Thoracic aorta (tissue), 2 donors: ENCODE measurements around the gene MGAT5B. TPM values are rescaled to one million over a fixed set of nuclear protein-coding genes. Genes with fewer than 3 reads are reported as not detected.

ENCODE experiments used
- ATAC-seq: fragments of 150-250 bp; one replicate; pipeline ENCODE4 v1.8.0; 2017; ENCODE audit warnings: low read depth; ENCODE audit not compliant: insufficient number of reproducible peaks, low FRiP score
- DNase-seq: peaks from one replicate; pipeline ENCODE4 v3.0.0-alpha.2; 2020; ENCODE audit warnings: low spot score
- H3K27ac ChIP-seq, 2 donors: fragments of 200-600 bp; sonication (generic); 1 replicate in 1 of 2; 2 replicates in 1 of 2; pipeline ENCODE4 v1.5.1; 2016; ENCODE audit warnings: mild to moderate bottlenecking in 2 of 2, moderate library complexity in 2 of 2
- H3K27me3 ChIP-seq: fragments of 200-600 bp; sonication (generic); replicated peaks from 2 replicates; pipeline ENCODE4 v1.6.0; 2016; ENCODE audit warnings: mild to moderate bottlenecking; ENCODE audit not compliant: insufficient read depth
- H3K36me3 ChIP-seq: fragments of 200-600 bp; sonication (generic); one replicate; pipeline ENCODE4 v1.5.1; 2016
- H3K4me1 ChIP-seq, 2 donors: fragments of 200-600 bp; sonication (generic); 1 replicate in 1 of 2; 2 replicates in 1 of 2; pipeline versions ENCODE4 v1.5.1 to v1.6.0; 2016; ENCODE audit warnings: low read depth in 2 of 2, mild to moderate bottlenecking in 1 of 2; ENCODE audit not compliant: control insufficient read depth in 1 of 2
- H3K4me3 ChIP-seq: fragments of 200-600 bp; sonication (generic); 2 replicates; pipeline ENCODE4 v1.5.1; 2016; ENCODE audit warnings: mild to moderate bottlenecking
- H3K9me3 ChIP-seq: fragments of 200-600 bp; sonication (generic); 2 replicates; pipeline ENCODE4 v1.5.1; 2016
- total RNA-seq, 2 donors: library from RNA; depleted of rRNA; stranded (reverse); fragments of >200 nt; gene quantifications; one replicate each; pipeline versions ENCODE4 v1.1.0 to v1.2.3, GENCODE V29; 2016
- TF ChIP-seq, protein P1 (sequence below): fragments of 200-600 bp; sonication (generic); IDR thresholded peaks from one replicate; pipeline ENCODE4 v1.5.1; 2019; ENCODE audit warnings: antibody characterized with exemption

The MGAT5B gene
- total RNA-seq, 2 donors from 2014 or later = 0.14 TPM; not detected in 1

DNA sequence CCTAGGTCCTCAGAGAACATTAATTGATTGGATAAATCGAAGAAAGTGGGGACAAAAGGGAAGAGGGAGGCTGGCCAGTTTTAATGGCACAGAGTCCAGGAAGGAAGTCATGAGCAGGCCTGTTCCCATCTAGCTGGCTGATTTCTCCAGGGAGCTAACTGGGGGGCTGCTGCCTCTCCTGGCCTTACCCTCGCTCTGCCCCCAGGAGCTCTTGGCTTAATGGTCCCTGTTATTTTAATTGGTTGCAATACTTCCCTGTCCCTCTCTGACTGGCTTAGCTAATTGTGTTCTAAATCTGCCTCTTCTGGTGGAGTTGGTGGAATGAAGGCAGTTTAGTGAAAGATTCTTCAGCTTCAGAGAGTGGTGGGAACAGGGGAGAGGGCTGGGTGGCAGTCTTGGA, 61.4 kb downstream of the MGAT5B start:
- TF ChIP-seq, protein P1, sequence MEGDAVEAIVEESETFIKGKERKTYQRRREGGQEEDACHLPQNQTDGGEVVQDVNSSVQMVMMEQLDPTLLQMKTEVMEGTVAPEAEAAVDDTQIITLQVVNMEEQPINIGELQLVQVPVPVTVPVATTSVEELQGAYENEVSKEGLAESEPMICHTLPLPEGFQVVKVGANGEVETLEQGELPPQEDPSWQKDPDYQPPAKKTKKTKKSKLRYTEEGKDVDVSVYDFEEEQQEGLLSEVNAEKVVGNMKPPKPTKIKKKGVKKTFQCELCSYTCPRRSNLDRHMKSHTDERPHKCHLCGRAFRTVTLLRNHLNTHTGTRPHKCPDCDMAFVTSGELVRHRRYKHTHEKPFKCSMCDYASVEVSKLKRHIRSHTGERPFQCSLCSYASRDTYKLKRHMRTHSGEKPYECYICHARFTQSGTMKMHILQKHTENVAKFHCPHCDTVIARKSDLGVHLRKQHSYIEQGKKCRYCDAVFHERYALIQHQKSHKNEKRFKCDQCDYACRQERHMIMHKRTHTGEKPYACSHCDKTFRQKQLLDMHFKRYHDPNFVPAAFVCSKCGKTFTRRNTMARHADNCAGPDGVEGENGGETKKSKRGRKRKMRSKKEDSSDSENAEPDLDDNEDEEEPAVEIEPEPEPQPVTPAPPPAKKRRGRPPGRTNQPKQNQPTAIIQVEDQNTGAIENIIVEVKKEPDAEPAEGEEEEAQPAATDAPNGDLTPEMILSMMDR = no peak

DNA sequence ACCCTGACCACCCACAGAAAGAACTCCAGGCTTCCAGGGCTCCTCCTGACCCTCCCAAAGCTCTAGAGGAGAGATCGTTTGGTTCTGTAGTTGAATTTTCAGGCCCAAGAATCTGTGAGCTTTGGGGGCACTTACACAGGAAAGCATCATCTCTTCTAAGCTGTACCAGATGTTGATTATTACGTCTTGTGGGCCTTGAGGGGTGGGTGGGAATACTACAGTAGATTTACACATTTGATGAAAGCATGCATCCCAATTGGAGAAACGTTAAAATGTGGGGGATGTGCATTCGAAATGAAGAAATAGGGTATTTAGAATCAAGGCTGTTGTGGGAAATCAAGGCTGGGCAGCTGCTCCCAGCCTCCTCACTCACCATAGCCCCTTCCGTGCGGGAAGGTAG, 61.9 kb downstream of the MGAT5B start:
- TF ChIP-seq, protein P1 = no peak
- DNase-seq = no peak
- no peaks in the 10 kb centered on the region for H3K4me1 ChIP-seq

More for the DNA sequence above, 61.4 kb downstream of the MGAT5B start:
- Histone ChIP-seq H3K4me1 (no peaks in the 10 kb centered on the region), H3K4me3 (no peak overlapping the region), H3K27me3 (no peaks in the 10 kb centered on the region), H3K36me3 (no peaks in the 10 kb centered on the region), H3K27ac (no peak overlapping the region), H3K9me3 (no peaks in the 10 kb centered on the region)
- no peak for DNase-seq
- no peak for ATAC-seq

DNA sequence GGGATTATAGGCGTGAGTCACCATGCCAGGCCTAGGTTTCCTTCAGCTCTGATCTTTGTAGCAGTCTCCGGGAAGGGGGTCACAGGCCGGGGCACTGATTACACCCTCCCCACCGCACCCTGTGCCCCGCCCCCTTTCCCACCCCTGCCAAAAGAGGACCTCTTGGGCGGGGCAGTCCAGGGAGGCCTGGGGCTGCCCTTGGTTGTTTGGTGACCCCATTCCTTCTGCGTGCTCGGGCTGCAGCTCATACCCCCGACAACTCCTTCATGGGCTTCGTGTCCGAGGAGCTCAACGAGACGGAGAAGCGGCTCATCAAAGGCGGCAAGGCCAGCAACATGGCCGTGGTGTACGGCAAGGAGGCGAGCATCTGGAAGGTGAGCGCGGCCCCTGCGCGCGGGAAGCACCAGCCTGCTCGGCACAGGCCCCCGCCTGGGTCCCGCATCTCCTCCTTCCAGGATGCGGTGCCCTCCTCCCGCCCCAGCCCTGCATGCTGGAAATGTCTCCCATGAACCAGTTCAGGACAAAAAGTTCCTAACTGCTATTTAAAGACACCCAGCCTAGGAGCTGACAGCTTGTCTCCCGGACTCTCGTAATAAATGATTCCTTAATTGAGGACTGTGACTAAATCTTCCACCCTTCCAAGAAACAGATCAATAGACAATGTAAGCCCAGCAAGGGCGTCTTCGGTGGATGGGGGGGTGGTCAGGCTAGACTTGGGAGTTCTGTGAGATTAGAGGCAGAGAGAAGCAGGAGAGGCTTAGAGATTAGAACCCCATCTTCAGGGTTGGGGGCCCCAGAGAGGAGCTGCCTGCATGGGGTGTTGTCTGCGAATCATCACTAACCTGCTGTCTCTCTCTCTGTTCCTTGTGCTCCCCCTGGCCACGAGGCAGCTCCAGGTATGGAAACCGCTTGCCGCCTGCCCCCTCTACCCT, 64.5 kb downstream of the MGAT5B start:
- H3K9me3 ChIP-seq = no peaks in the 10 kb centered on the region
- ATAC-seq = no peak
- H3K27me3 ChIP-seq = no peaks in the 10 kb centered on the region
- H3K4me1 ChIP-seq = no peaks in the 10 kb centered on the region
- H3K4me3 ChIP-seq = no peak overlapping the region
- H3K36me3 ChIP-seq = no peaks in the 10 kb centered on the region
- H3K27ac ChIP-seq = no peak overlapping the region
- TF ChIP-seq, protein P1 = no peak
- DNase-seq = no peak

More for the DNA sequence above, 61.9 kb downstream of the MGAT5B start:
- Histone ChIP-seq H3K27me3 (no peaks in the 10 kb centered on the region), H3K27ac (no peak overlapping the region), H3K9me3 (no peaks in the 10 kb centered on the region), H3K36me3 (no peaks in the 10 kb centered on the region), H3K4me3 (no peak overlapping the region)
- no peak for ATAC-seq

DNA sequence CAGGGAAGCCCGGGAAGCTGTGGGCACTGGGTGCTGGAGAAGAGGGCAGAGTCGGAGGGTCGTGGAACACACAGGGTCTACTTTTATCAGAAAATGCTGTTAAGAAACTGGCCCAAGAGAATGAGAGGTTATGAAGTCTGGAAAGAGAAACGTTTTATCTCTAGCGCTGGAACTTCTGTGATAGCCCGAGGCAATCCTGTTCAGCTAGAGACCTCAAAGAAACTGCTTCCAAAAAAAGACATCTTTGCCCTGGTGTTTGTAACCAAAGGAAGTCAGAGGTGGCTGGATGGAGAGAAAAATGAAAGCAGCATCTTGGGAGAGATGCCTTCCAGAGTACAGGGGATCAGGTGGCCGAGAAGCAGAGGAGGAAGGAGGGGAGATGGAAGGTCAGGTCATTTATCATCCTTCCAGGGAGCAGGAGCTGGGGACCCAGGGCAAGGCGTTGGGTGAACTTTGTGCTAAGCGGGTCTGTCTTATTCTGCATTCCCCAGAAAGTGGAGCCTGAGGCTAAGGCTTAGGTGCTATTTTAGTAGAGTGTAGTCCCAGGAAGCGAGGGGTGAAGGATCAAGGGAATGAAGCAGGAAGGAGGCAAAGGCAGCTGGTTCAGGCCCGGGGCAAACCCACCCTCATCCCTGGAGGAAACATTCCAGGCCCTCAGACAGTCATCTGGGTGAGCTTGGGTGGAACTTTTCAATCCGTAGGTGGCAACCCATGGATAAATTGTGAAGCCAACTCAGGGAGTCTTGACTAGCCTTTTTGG, 66.5 kb downstream of the MGAT5B start:
- ATAC-seq (no peak), DNase-seq (no peak)
- TF ChIP-seq, protein P1 = no peak
- H3K4me3 ChIP-seq = no peak overlapping the region
- no peak overlapping the region for H3K27ac ChIP-seq
- H3K36me3 ChIP-seq = no peaks in the 10 kb centered on the region
- no peaks in the 10 kb centered on the region for H3K27me3 ChIP-seq
- H3K4me1 ChIP-seq = no peaks in the 10 kb centered on the region
- no peaks in the 10 kb centered on the region for H3K9me3 ChIP-seq

DNA sequence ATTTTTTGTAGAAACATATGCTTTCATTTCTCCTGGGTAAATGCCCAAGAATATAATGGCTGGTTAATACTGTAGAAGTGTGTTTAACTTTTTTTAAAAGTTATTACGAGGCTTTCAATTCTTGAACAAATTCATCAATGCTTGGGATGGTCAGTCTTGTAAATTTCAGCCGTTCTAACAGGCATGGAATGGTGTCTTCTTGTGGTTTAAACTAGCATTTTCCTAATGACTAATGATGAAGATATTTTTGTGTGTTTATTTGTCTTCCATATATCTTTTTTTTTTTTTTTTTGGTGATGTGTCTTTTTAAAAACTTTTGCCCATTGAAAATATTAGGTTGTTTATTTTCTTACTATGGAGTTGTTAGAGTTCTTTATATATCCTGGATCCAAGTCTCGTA, 67.1 kb downstream of the MGAT5B start:
- TF ChIP-seq, protein P1 = no peak
- H3K9me3 ChIP-seq = no peaks in the 10 kb centered on the region
- no peak overlapping the region for H3K4me3 ChIP-seq
- H3K27me3 ChIP-seq = no peaks in the 10 kb centered on the region
- DNase-seq (no peak), ATAC-seq (no peak)
- no peaks in the 10 kb centered on the region for H3K4me1 ChIP-seq
- H3K36me3 ChIP-seq = no peaks in the 10 kb centered on the region
- H3K27ac ChIP-seq = no peak overlapping the region
